Central memory CD4-positive, alpha-beta T cell (primary cell): ENCODE measurements around the gene KNDC1.
A peak's percentile ranks its signal among the peaks of the same experiment; 100 is the strongest.
"Not testable (repeated sequence)": the region's sequence is repeated elsewhere in the genome, so short reads cannot be mapped to it uniquely, and the experiment has no call there.

ENCODE experiments used
- DNase-seq: peaks from one replicate; pipeline ENCODE4 v3.0.0; 2022

Gene KNDC1

GRCh38 chr10:133126431-133127290, 33.4 kb upstream of the KNDC1 start:
- no peak for DNase-seq

- peak; percentile 11 for DNase-seq
Measured at GRCh38 chr10:133127291-133128125, 32.5 kb upstream of the KNDC1 start.

GRCh38 chr10:133128126-133129070, 31.6 kb upstream of the KNDC1 start:
- DNase-seq, result no peak

DNA sequence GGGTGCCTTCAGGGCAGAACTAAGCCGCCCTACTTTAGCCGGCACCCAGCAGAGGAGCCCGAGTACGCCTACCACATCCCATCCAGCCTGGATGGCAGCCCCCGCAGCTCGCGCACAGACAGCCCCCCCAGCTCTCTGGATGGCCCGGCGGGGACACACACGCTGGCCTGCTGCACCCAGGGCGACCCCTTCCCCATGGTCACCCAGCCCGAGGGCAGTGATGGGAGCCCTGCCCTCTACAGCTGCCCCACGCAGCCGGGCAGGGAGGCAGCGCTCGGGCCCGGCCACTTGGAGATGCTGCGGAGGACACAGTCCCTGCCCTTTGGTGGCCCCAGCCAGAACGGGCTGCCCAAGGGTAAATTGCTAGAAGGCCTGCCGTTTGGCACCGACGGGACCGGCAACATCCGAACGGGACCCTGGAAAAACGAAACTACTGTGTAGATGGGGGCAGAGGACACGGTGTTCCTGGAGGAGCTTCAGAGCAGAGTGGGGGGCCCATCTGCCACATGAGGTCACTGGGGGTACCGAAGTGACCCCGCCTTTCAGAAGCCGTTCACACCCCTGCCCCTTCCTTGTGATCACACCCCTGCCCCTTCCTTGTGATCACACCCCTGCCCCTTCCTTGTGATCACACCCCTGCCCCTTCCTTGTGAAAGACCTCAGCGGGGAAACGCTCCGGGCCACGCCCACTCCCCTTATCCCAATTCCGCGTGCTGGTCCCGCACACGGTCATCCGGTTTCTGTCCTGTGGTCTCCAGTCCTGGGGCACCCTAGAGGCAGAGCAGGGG, 30.8 kb upstream of the KNDC1 start:
- DNase-seq, result no peak

GRCh38 chr10:133129859-133130495, 30.0 kb upstream of the KNDC1 start:
- no peak for DNase-seq

DNA sequence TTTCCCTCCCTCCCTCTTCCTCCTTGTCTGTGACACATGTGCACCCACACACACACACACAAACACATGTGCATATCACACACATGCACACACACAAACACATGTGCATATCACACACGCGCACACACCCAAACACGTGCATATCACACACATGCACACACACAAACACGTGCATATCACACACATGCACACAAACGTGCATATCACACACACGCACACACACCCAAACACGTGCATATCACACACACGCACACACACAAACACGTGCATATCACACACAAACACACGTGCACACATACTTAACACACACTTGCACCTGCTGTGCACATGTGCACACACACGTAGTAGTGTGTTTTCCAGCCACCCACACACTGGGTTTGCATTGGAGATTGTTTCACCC, 29.4 kb upstream of the KNDC1 start:
- DNase-seq, result no peak

GRCh38 chr10:133131053-133131452, 29.0 kb upstream of the KNDC1 start:
- no peak for DNase-seq

DNA sequence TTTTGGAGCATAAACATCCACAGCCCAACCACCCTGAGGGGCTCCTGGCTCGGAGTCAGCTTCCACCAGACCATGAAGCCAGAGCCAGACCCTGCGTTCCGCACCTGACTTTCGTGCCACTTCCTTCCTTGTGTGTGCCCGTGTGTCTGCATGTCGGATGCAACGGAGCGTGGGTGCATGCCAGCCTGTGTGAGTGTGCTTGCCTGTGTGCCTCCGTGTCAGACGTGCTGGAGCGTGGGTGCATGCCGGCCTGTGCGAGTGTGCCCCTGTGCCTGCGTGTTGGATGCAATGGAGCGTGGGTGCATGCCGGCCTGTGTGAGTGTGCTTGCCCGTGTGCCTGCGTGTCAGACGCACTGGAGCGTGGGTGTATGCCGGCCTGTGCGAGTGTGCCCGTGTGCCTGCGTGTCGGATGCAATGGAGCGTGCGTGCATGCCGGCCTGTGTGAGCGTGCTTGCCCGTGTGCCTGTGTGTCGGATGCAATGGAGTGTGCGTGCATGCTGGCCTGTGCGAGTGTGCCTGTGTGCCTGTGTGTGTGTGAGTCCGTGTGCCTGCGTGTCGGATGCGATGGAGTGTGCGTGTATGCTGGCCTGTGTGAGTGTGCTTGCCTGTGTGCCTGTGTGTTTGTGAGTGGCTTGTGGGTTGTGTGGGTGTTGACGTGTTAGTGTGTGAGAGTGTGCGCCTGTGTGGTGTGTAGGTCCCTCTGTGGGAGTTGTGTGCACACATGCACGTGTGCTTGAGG, 28.1 kb upstream of the KNDC1 start:
- no peak for DNase-seq

DNA sequence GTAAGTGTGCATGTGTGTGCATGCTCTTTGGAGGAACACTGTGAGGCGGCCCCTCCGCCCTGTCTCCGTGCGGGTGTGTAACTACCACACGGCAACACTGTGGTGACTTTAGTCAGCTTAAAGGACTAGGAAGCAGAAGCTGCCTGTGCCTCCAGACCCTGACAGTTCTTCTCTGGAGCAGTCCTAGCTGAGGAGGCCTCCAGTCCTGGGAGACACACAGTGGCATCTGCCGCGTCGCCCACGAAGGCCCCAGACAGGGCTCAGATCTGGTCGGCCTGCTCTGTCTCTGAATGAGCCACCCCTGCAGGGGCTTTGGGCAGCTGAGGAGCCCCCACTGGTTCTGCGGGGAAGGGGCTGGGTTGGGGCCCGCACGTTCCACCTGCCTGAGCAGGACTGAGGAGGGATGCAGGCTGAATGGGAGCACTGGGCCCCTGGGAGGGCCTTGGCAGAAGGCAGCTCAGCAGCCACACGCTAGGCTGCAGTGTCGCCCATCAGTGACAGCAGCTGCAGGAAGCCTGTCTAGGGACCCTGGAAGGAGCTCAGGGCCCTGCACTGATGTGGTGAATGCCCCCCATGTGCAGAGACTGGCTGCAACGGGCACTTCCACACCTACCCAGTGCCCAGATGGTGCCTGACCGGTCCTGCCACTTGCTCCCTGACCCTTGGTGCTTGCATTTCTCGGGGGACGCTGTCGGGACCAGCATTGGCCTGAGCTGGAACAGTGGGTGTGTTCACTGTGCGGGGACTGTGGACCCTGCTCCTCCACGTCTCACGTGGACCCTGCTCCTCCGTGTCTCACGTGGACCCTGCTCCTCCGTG, 27.3 kb upstream of the KNDC1 start:
- DNase-seq, result no peak

- DNase-seq, result no peak
Measured at GRCh38 chr10:133133471-133134231, 26.4 kb upstream of the KNDC1 start.

- DNase-seq, result no peak
Measured at GRCh38 chr10:133134411-133135115, 25.5 kb upstream of the KNDC1 start.

GRCh38 chr10:133135116-133135465, 24.9 kb upstream of the KNDC1 start:
- DNase-seq, result no peak

- DNase-seq, result not testable (repeated sequence)
Measured at GRCh38 chr10:133137486-133138145, 22.4 kb upstream of the KNDC1 start.

DNA sequence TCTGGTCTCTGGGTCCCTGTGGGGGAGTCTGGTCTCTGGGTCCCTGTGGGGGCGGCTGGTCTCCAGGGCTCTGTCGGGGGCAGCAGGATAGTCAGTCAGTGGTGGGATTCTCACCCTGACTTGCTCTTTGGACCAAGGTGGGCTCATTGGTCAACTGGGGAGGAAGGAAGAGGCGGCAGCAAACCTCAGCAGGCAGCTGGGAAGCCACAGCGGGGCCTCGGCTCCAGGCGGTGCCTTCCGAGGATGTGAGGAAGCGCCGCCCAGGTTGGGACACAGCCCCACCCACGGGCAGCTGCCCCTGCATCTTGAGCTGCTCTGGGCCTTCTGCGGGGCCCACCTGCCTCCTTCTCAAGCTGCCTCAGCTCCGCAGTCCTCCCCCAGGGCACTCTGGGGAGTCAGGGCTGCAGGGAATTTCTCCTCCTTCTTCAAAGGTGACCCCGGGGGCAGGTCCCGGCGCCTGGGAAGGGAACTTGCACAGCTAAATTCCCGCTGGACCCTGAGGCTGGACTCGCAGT, 20.4 kb upstream of the KNDC1 start:
- DNase-seq, result no peak

DNA sequence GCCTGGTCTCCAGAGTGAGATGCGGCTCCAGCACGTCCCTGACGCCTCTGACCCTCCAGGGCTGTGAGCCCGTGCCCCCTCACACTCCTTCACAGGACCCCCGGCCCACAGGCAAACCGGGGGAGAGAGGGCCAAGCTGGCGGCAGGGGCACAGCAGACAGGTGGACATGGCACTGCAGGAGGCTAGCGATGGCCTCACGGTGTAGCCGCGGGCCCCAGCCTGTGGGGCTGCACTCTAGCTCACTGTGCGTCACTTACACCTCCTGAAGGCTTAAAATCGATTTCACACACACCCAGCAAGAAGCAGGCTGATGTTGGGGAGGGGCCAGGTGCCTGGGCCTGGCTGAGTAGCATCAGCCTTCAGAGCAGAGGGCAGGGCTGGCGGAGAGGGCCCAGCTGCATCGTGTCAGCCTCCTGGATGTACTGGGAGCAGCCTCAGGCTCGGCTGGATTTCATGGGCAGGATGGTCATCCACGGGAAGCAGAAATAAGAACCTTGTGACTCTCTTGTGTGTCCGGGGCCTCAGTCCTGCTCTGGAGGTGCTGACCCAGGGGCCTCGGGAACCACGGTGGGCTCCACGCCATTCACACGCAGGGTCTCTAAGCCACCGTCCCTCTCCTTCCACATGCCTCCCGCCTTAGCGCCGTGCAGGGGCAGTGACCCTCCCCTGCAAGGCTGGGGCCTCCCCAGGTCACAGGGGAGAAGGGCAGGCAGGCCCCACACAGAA, 19.4 kb upstream of the KNDC1 start:
- DNase-seq, result no peak

DNA sequence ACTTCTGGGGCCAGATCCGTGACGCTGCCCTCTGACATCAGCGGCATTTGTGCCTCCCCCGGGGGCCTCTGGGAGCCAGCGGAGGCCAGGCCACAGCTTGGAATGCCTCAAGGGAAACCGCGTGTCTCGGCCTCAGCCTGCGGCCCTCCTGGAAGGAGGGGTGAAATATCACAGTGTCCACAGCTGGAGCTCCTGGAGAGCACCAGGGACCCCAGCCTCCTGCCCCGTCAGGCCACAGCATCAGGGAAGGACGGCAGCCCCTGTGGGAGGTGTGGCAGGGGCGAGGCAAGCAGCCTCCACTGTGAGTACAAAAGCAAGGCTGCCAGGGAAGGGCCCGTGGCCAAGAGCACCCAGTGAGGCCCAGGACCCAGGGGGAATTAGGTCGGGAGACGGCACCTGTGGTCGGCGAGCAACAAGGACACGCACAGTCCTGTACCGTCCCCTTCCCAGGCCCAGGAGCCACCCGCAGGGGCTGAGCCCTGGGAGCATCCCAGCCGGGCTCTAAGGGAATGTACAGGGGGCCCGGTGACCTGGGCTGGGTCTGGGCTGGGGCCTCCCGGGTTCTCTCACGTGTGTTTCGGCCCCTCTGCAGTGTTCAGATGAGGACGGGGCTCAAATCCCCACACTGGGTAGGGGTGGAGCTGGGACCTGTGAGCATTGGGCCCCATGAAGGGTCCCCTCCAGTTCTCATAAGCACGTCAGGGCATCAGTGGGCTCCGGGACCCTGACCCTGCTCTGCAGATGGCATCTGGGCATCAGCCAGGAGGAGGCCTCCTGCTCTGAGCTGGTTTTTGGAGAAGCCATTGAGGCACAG, 18.7 kb upstream of the KNDC1 start:
- no peak for DNase-seq
